GM23248 (cell line): ENCODE measurements around the gene TOP3B.

ENCODE experiments used
- EZH2 ChIP-seq: fragments of 200-600 bp; sonication (generic); IDR thresholded peaks from 2 replicates; pipeline ENCODE4 v1.6.1; 2018; ENCODE audit warnings: antibody characterized with exemption, mild to moderate bottlenecking; ENCODE audit not compliant: insufficient read depth, poor library complexity, severe bottlenecking
- EZH2phosphoT487 ChIP-seq: fragments of 200-600 bp; sonication (generic); IDR thresholded peaks from 2 replicates; pipeline ENCODE4 v1.6.1; 2018; ENCODE audit warnings: antibody characterized with exemption, moderate library complexity, mild to moderate bottlenecking, low read depth; ENCODE audit not compliant: insufficient read depth

GRCh38 chr22:22030493-22031182 lies 48.1 kb upstream of the TOP3B start:
- no peak for TF ChIP-seq EZH2phosphoT487
- no peak for TF ChIP-seq EZH2
